Measurements from ENCODE around the gene PIK3R1. TPM values are rescaled to one million over a fixed set of nuclear protein-coding genes. Genes with fewer than 3 reads are reported as not detected.
A peak's percentile ranks its signal among the peaks of the same experiment; 100 is the strongest.

PIK3R1 gene
- total and polyA plus RNA-seq, 2 of the 4 experiments (the other 2 are of a cell fraction): 2.4 to 9.3 TPM

DNA sequence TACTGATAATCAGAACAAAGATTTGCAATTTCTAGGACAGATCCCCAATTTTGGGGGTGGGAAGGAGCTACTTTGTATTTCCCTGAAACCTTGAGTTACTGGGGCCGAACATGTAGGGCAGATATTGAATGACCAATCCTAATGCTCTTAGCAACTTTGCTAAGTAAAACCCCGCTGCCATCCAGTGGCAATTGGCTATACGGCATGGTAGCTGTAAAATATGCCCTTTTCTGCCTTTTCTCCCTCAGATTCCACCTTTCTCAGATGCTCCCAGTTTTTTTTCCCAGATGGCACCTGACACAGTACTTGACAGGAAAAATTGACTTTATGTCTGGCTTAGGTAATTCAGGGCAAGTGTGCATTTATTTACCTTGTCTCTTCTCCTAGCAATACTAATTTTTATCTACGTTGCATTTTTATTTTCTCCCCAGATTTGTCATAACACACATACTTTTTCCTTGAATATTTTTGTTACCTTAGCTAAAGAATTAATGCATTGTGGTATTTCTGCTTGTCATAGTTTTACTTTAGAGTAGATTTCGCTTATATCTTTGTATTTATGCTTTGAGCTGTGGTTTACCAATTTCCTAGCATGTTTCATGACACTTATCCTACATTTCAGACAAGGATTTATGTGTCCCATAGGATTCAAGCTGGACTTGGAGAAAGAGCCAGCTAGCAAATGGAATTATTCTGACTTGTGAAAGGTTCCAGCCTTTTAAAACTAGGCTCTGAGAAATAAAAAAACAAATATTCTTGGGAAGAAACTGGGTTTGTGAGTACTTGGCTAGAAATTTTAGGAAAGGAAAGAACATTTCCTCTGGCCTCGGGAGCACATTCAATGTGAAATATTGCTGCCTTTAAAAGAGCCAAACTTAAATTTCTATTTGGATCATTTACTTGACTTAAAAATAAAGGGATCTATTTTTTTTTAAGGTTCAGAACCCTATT, 37.4 kb downstream of the PIK3R1 start:
- no peak overlapping the region for H4K8ac ChIP-seq (ENCODE audit: low read depth in 2 of 2, low read length in 2 of 2)
- no TSS peak for BruUV-seq (replicated peaks)
- H4K20me1 ChIP-seq (ENCODE audit: insufficient read depth, low read length): peaks cover 6% of the 10 kb centered on the region; the same call in 1 of the 2 replicates
- no peak overlapping the region for H2AFZ ChIP-seq (replicated peaks; ENCODE audit: low read length, poor library complexity)
- no peaks in the 10 kb centered on the region for H3K36me3 ChIP-seq (ENCODE audit: control insufficient read depth, insufficient read depth, low read length)
- H3K4me1 ChIP-seq (ENCODE audit: control insufficient read depth, insufficient read depth, low read length): peaks cover 12% of the 10 kb centered on the region
- H2BK120ac ChIP-seq (ENCODE audit: low read depth, low read length): no peak overlapping the region
- DNase-seq (peak; percentile 78), ATAC-seq (ENCODE audit: low read depth) (peak; percentile 93)
- no peak overlapping the region for H3K18ac ChIP-seq (ENCODE audit: low read depth, low read length)
- ChIA-PET POLR2A (ENCODE audit: unreplicated experiment) (interaction anchor here (0.6 kb wide), 1 partner anchor 1046 kb away, joined by 3 read pairs; no protein-coding TSS in a partner anchor), CTCF (interaction anchor here (0.6 to 3.1 kb wide), 15 partner anchors 13 to 1102 kb away, joined by 3 to 19 read pairs (median 3); no protein-coding TSS in a partner anchor)
- in situ Hi-C loops (cut with MboI; ENCODE audit: low sequenced_read_pairs) (loop anchor here (5.0 to 25.0 kb wide), 2 partner anchors 1006 to 1441 kb away; no protein-coding TSS in a partner anchor), intact Hi-C loops (cut with micrococcal nuclease) (loop anchor here (1.0 to 10.0 kb wide), 6 partner anchors 36 to 1448 kb away; partner anchors contain the start of gene PIK3R1), dilution Hi-C loops (cut with HindIII; ENCODE audit: low sequenced_read_pairs, unreplicated experiment) (no loop called here)
- H3K9me3 ChIP-seq (ENCODE audit: control insufficient read depth, insufficient read depth, low read length): no peaks in the 10 kb centered on the region
- H3K27ac ChIP-seq (ENCODE audit: insufficient read depth, low read length): no peak overlapping the region
- H3K56ac ChIP-seq (ENCODE audit: extremely low read depth, insufficient read depth, low read length): no peak overlapping the region
- H2AK5ac ChIP-seq (ENCODE audit: low read depth, low read length): no peak overlapping the region
- no peak overlapping the region for H3K4ac ChIP-seq (ENCODE audit: low read depth, low read length)
- WGBS, 2 experiments (ENCODE audit: extremely low coverage in 2 of 2, insufficient read length in 1 of 2): 20% methylated on average over 1 of the region's 6 CpGs; no CpG with 5 or more reads in 1 of the 2 experiments
- no peaks in the 10 kb centered on the region for H3K27me3 ChIP-seq (ENCODE audit: control insufficient read depth, insufficient read depth, low read length)
- H3K4me3 ChIP-seq (ENCODE audit: insufficient read depth, low read depth, low read length): no peak overlapping the region
- H2BK5ac ChIP-seq (ENCODE audit: low read depth, low read length, poor library complexity, severe bottlenecking): no peak overlapping the region
- H3K14ac ChIP-seq (replicated peaks; ENCODE audit: low read depth, low read length): no peak overlapping the region
- TF ChIP-seq SMC3 (IDR thresholded peaks at IDR 0.05; ENCODE audit: low read depth, low read length) (peak; percentile 95), RAD21 (IDR thresholded peaks at IDR 0.05; ENCODE audit: low read length) (peak; percentile 98), NFE2L2 (IDR thresholded peaks at IDR 0.05; ENCODE audit: low read depth, low read length) (no peak)
- TF ChIP-seq, protein P1, sequence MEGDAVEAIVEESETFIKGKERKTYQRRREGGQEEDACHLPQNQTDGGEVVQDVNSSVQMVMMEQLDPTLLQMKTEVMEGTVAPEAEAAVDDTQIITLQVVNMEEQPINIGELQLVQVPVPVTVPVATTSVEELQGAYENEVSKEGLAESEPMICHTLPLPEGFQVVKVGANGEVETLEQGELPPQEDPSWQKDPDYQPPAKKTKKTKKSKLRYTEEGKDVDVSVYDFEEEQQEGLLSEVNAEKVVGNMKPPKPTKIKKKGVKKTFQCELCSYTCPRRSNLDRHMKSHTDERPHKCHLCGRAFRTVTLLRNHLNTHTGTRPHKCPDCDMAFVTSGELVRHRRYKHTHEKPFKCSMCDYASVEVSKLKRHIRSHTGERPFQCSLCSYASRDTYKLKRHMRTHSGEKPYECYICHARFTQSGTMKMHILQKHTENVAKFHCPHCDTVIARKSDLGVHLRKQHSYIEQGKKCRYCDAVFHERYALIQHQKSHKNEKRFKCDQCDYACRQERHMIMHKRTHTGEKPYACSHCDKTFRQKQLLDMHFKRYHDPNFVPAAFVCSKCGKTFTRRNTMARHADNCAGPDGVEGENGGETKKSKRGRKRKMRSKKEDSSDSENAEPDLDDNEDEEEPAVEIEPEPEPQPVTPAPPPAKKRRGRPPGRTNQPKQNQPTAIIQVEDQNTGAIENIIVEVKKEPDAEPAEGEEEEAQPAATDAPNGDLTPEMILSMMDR (conservative IDR thresholded peaks at IDR 0.05; ENCODE audit: low read depth, low read length): peak; percentile 95
- H3K9me1 ChIP-seq (ENCODE audit: insufficient read depth, low read length): peaks cover 9% of the 10 kb centered on the region
- no peak overlapping the region for H4K91ac ChIP-seq (ENCODE audit: insufficient read depth, low read depth, low read length)
- H2BK15ac ChIP-seq (ENCODE audit: low read depth, low read length): no peak overlapping the region
- no peak overlapping the region for H2BK20ac ChIP-seq (ENCODE audit: low read depth, low read length)
- H3K9ac ChIP-seq (ENCODE audit: low read depth, low read length): no peak overlapping the region
- no peak overlapping the region for H2AK9ac ChIP-seq (replicated peaks; ENCODE audit: low read depth, low read length, poor library complexity)
- H3K79me1 ChIP-seq (ENCODE audit: low read depth in 1 of 2, low read length in 2 of 2): peaks cover 14 to 35% of the 10 kb centered on the region in 2 experiments
- no peak overlapping the region for H4K5ac ChIP-seq (ENCODE audit: low read depth, low read length)
- H3K23ac ChIP-seq (ENCODE audit: low read depth, low read length): no peak overlapping the region
- H3K4me2 ChIP-seq (ENCODE audit: low read depth, low read length): no peak overlapping the region
